Measurements from ENCODE around the gene ANKRD40.

Gene ANKRD40

GRCh38 chr17:50645748-50646682, 61.7 kb downstream of the ANKRD40 start:
- DNase-seq, result no peak

Measured in stimulated activated CD8-positive, alpha-beta memory T cell treated with anti-CD3 and anti-CD28 coated beads, Interleukin-4, amount 100 ng/mL, for 48 hours (primary cell).